Breast epithelium (tissue), 4 donors: ENCODE results near the gene LAMA3. TPM values are rescaled to one million over a fixed set of nuclear protein-coding genes. Genes with fewer than 3 reads are reported as not detected.

ENCODE experiments used
- DNase-seq, 2 donors: peaks; one replicate each; pipeline ENCODE4 v3.0.0-alpha.2; 2019; ENCODE audit warnings: low spot score in 2 of 2
- H3K27ac ChIP-seq, 2 donors: fragments of 200-600 bp; sonication (generic) in 1 of 2; one replicate each; pipeline ENCODE4 v1.5.1; 2016 to 2019; ENCODE audit warnings: mild to moderate bottlenecking in 1 of 2
- H3K27me3 ChIP-seq, 2 donors: fragments of 200-600 bp; sonication (generic) in 1 of 2; one replicate each; pipeline versions ENCODE4 v1.5.1 to v1.6.0; 2017 to 2019; ENCODE audit warnings: control low read depth in 1 of 2, mild to moderate bottlenecking in 1 of 2
- H3K36me3 ChIP-seq: fragments of 200-600 bp; one replicate; pipeline ENCODE4 v1.5.1; 2019
- H3K4me1 ChIP-seq, 2 donors: fragments of 200-600 bp; sonication (generic); one replicate each; pipeline ENCODE4 v1.5.1; 2016 to 2019; ENCODE audit warnings: control low read depth in 1 of 2
- H3K4me3 ChIP-seq, 3 donors: fragments of 200-600 bp; sonication (generic); 1 replicate in 2 of 3; 2 replicates in 1 of 3; pipeline ENCODE4 v1.5.1; 2016 to 2019; ENCODE audit warnings: mild to moderate bottlenecking in 3 of 3, moderate library complexity in 2 of 3
- H3K9me3 ChIP-seq, 2 donors: fragments of 200-600 bp; sonication (generic) in 1 of 2; one replicate each; pipeline ENCODE4 v1.5.1; 2016 to 2019; ENCODE audit warnings: control low read depth in 1 of 2
- CTCF ChIP-seq, 3 donors: fragments of 450-650 bp; IDR thresholded peaks; one replicate each; pipeline ENCODE4 v1.5.1; 2016 to 2017; ENCODE audit warnings: antibody characterized with exemption in 3 of 3, mild to moderate bottlenecking in 3 of 3, moderate library complexity in 3 of 3
- POLR2A ChIP-seq: fragments of 450-650 bp; IDR thresholded peaks from one replicate; pipeline ENCODE4 v1.6.1; 2016; ENCODE audit warnings: antibody characterized with exemption, mild to moderate bottlenecking, moderate library complexity
- POLR2AphosphoS5 ChIP-seq, 3 donors: sonication (generic); formaldehyde crosslinking; IDR thresholded peaks; one replicate each; pipeline ENCODE4 v1.6.1; 2017; ENCODE audit warnings: antibody characterized with exemption in 3 of 3
- intact Hi-C: fragments of 100-400 bp; cut with DNase I; formaldehyde crosslinking; loops from one replicate; pipeline ENCODE4 v1.15.1; 2023; ENCODE audit warnings: low total_unique reads
- total RNA-seq, 3 donors: library from RNA; depleted of rRNA; stranded (reverse); fragments of >200 nt; gene quantifications; one replicate each; pipeline ENCODE4 v1.1.0, GENCODE V29; 2016

LAMA3 gene
- total RNA-seq = 100 to 1,000 TPM in 2 of 3 donors, 10 to 100 TPM in 1; 43.4 to 173 (median 127) TPM

- Histone ChIP-seq H3K4me3 (peak within 1 kb of the TSS; percentile 61 to 82 (median 66)), H3K4me1 (peaks cover 0 to 5% of the 10 kb centered on the region in 2 donors), H3K27ac (peak within 1 kb of the TSS; percentile 66 to 85), H3K36me3 (no peaks in the 10 kb centered on the region), H3K27me3 (no peaks in the 10 kb centered on the region), H3K9me3 (no peaks in the 10 kb centered on the region)
- peak; percentile 48 to 76 for DNase-seq
- TF ChIP-seq POLR2A (no peak), POLR2AphosphoS5 (IDR thresholded peaks at IDR 0.05) (peak in 2 of 3 donors; percentile 10 to 24)
- intact Hi-C loops = no loop called here
Measured at GRCh38 chr18:23689031-23689615, at the start of gene LAMA3. Gene LAMA3 (plus strand): TSS chr18:23689453. CDS start chr18:23689684, 231 bp downstream.

GRCh38 chr18:23640052-23640451 is 49.2 kb upstream of the LAMA3 start:
- no peak for DNase-seq
- intact Hi-C loops = no loop called here
- Histone ChIP-seq H3K36me3 (no peaks in the 10 kb centered on the region), H3K27ac (no peak overlapping the region), H3K4me1 (no peaks in the 10 kb centered on the region), H3K4me3 (no peak overlapping the region), H3K9me3 (peaks cover 5 to 8% of the 10 kb centered on the region in 2 donors), H3K27me3 (no peaks in the 10 kb centered on the region)
- TF ChIP-seq POLR2A (no peak), POLR2AphosphoS5 (IDR thresholded peaks at IDR 0.05) (no peak), CTCF (IDR thresholded peaks at IDR 0.05) (no peak)

- H3K9me3 ChIP-seq = peaks cover 5 to 8% of the 10 kb centered on the region in 2 donors
- H3K27ac ChIP-seq = no peak overlapping the region
- no peaks in the 10 kb centered on the region for H3K4me1 ChIP-seq
- intact Hi-C loops = no loop called here
- H3K27me3 ChIP-seq = no peaks in the 10 kb centered on the region
- H3K4me3 ChIP-seq = no peak overlapping the region
- DNase-seq = no peak
- no peaks in the 10 kb centered on the region for H3K36me3 ChIP-seq
- TF ChIP-seq POLR2A (no peak), CTCF (IDR thresholded peaks at IDR 0.05) (no peak), POLR2AphosphoS5 (IDR thresholded peaks at IDR 0.05) (no peak)
Measured at GRCh38 chr18:23641143-23641720, 48.0 kb upstream of the LAMA3 start.

- Histone ChIP-seq H3K27me3 (no peaks in the 10 kb centered on the region), H3K4me3 (no peak overlapping the region), H3K27ac (no peak overlapping the region), H3K9me3 (peaks cover 5 to 8% of the 10 kb centered on the region in 2 donors), H3K36me3 (no peaks in the 10 kb centered on the region), H3K4me1 (no peaks in the 10 kb centered on the region)
- intact Hi-C loops = no loop called here
- no peak for DNase-seq
- TF ChIP-seq POLR2AphosphoS5 (IDR thresholded peaks at IDR 0.05) (no peak), CTCF (IDR thresholded peaks at IDR 0.05) (no peak), POLR2A (no peak)
Measured at GRCh38 chr18:23641937-23642666, 47.2 kb upstream of the LAMA3 start.

- Histone ChIP-seq H3K27me3 (no peaks in the 10 kb centered on the region), H3K4me3 (no peak overlapping the region), H3K27ac (no peak overlapping the region), H3K36me3 (no peaks in the 10 kb centered on the region), H3K9me3 (peaks cover 5 to 8% of the 10 kb centered on the region in 2 donors), H3K4me1 (no peaks in the 10 kb centered on the region)
- intact Hi-C loops = no loop called here
- TF ChIP-seq POLR2A = no peak
- TF ChIP-seq POLR2AphosphoS5 (IDR thresholded peaks at IDR 0.05) = no peak
- TF ChIP-seq CTCF (IDR thresholded peaks at IDR 0.05) = no peak
- DNase-seq = no peak
Measured at GRCh38 chr18:23643815-23644490, 45.3 kb upstream of the LAMA3 start.
